B cell (primary cell): ENCODE data around the gene BANF2. TPM values are rescaled to one million over a fixed set of nuclear protein-coding genes. Genes with fewer than 3 reads are reported as not detected.

Experiments
- ATAC-seq: fragments of 200-7000 bp; cut with Tn5 transposase; one replicate; pipeline ENCODE4 v1.10.0; 2021; ENCODE audit warnings: low read depth, mild to moderate bottlenecking, moderate number of reproducible peaks, moderate library complexity
- CTCF ChIA-PET: fragments of 350-600 bp; sonication (Branson Sonifier 250); formaldehyde crosslinking; loops from one replicate; lab custom pipeline; 2021; ENCODE audit warnings: antibody characterized with exemption, inconsistent platforms; lab: Charles Lee
- POLR2A ChIA-PET: fragments of 350-600 bp; sonication (Branson Sonifier 250); formaldehyde crosslinking; loops from one replicate; lab custom pipeline; 2021; ENCODE audit warnings: antibody characterized with exemption; lab: Charles Lee
- DNase-seq: peaks from one replicate; pipeline ENCODE4 v3.0.0; 2013
- H2AFZ ChIP-seq: 2 replicates; pipeline ENCODE4 v1.6.1; 2012; ENCODE audit warnings: mild to moderate bottlenecking, low read depth, low read length; ENCODE audit not compliant: insufficient read depth, poor library complexity, severe bottlenecking
- H3K27ac ChIP-seq, 2 donors: 1 replicate in 1 of 2; 2 replicates in 1 of 2; pipeline ENCODE4 v1.5.1; 2012 to 2013; ENCODE audit warnings: low read length in 2 of 2, mild to moderate bottlenecking in 2 of 2, moderate library complexity in 1 of 2
- H3K27me3 ChIP-seq, 4 experiments: fragments of 200-600 bp in 1 of 4; sonication (generic) in 1 of 4; replicated peaks in 1 of 4; 1 replicate in 2 of 4; 2 replicates in 2 of 4; pipeline versions ENCODE4 v1.6.1 to v1.7.0; 2013 to 2016; ENCODE audit warnings: low read length in 3 of 4, mild to moderate bottlenecking in 2 of 4, mixed read lengths in 1 of 4, moderate library complexity in 1 of 4; ENCODE audit not compliant: insufficient read depth in 4 of 4, control insufficient read depth in 3 of 4; ENCODE audit errors: control extremely low read depth in 1 of 4
- H3K36me3 ChIP-seq, 2 experiments: replicated peaks in 1 of 2; 1 replicate in 1 of 2; 2 replicates in 1 of 2; pipeline versions ENCODE4 v1.6.1 to v1.7.1; 2013; ENCODE audit warnings: low read length in 1 of 2; ENCODE audit not compliant: insufficient read depth in 2 of 2, control insufficient read depth in 1 of 2; ENCODE audit errors: control extremely low read depth in 1 of 2, extremely low read depth in 1 of 2
- H3K4me1 ChIP-seq, 2 donors: fragments of 200-600 bp in 1 of 2; sonication (generic) in 1 of 2; 1 replicate in 1 of 2; 2 replicates in 1 of 2; pipeline versions ENCODE4 v1.5.1 to v1.6.1; 2013 to 2017; ENCODE audit warnings: low read length in 2 of 2; ENCODE audit not compliant: control insufficient read depth in 2 of 2, insufficient read depth in 2 of 2
- H3K4me2 ChIP-seq: replicated peaks from 2 replicates; pipeline ENCODE3; 2012; ENCODE audit warnings: mild to moderate bottlenecking, low read depth, low read length; ENCODE audit not compliant: poor library complexity, severe bottlenecking
- H3K4me3 ChIP-seq, 5 experiments: fragments of 200-600 bp in 1 of 5; sonication (generic) in 1 of 5; 1 replicate in 3 of 5; 2 replicates in 2 of 5; pipeline versions ENCODE4 v1.5.1 to v1.7.0; 2011 to 2016; ENCODE audit warnings: low read length in 4 of 5, mild to moderate bottlenecking in 4 of 5, low read depth in 2 of 5, control low read depth in 1 of 5, moderate library complexity in 1 of 5; ENCODE audit not compliant: insufficient read depth in 1 of 5; ENCODE audit errors: control extremely low read depth in 1 of 5, extremely low read depth in 1 of 5
- H3K79me2 ChIP-seq: fragments of 200-600 bp; sonication (generic); one replicate; pipeline ENCODE4 v1.6.0; 2016; ENCODE audit warnings: low read length; ENCODE audit not compliant: control insufficient read depth, insufficient read depth
- H3K9ac ChIP-seq: fragments of 200-600 bp; sonication (generic); 2 replicates; pipeline ENCODE4 v1.6.1; 2017; ENCODE audit warnings: mild to moderate bottlenecking, low read length, moderate library complexity
- H3K9me3 ChIP-seq, 3 donors: one replicate each; pipeline versions ENCODE4 v1.6.1 to v1.7.1; 2013; ENCODE audit warnings: low read length in 2 of 3; ENCODE audit not compliant: control insufficient read depth in 2 of 3, insufficient read depth in 1 of 3; ENCODE audit errors: control extremely low read depth in 1 of 3
- H4K20me1 ChIP-seq: 2 replicates; pipeline ENCODE4 v1.6.0; 2012; ENCODE audit warnings: mild to moderate bottlenecking, low read length; ENCODE audit not compliant: insufficient read depth, control insufficient read depth, poor library complexity, severe bottlenecking
- H3K27ac Mint-ChIP-seq: one replicate; pipeline ENCODE4 v1.8.0; 2021; ENCODE audit warnings: mixed read lengths
- H3K27me3 Mint-ChIP-seq: one replicate; pipeline ENCODE4 v1.8.0; 2021; ENCODE audit warnings: mixed read lengths
- H3K4me1 Mint-ChIP-seq: one replicate; pipeline ENCODE4 v1.8.0; 2021; ENCODE audit warnings: mixed read lengths
- H3K4me3 Mint-ChIP-seq: one replicate; pipeline ENCODE4 v1.8.0; 2021; ENCODE audit warnings: mixed read lengths
- H3K9me3 Mint-ChIP-seq: one replicate; pipeline ENCODE4 v1.8.0; 2022; ENCODE audit warnings: mixed read lengths; ENCODE audit not compliant: insufficient read depth
- CTCF ChIP-seq: fragments of 200-600 bp; IDR thresholded peaks from one replicate; pipeline ENCODE4 v1.8.0; 2022; ENCODE audit warnings: antibody characterized with exemption, mild to moderate bottlenecking
- EZH2 ChIP-seq: IDR thresholded peaks from 2 replicates; pipeline ENCODE4 v1.6.1; 2012; ENCODE audit warnings: borderline replicate concordance, low read depth, mild to moderate bottlenecking, moderate library complexity, low read length; ENCODE audit not compliant: insufficient read depth, poor library complexity, severe bottlenecking
- WGBS: methylation state at CpG from one replicate; pipeline ENCODE4 v1.1.5; 2013; ENCODE audit warnings: missing lambda C conversion rate; ENCODE audit not compliant: insufficient coverage; 5-methylcytosine and 5-hydroxymethylcytosine counted together
- intact Hi-C: fragments of 100-400 bp; cut with micrococcal nuclease; formaldehyde crosslinking; loops from one replicate; pipeline ENCODE4 v1.10.0; 2022
- polyA plus RNA-seq: library from polyadenylated mRNA; depleted of rRNA; stranded (reverse); fragments of >200 nt; gene quantifications from 2 replicates; pipeline ENCODE4 v1.2.3, GENCODE V29; 2012
- total RNA-seq, 2 donors: library from RNA; stranded (reverse); fragments of 120-200 nt in 1 of 2; gene quantifications; 1 replicate in 1 of 2; 2 replicates in 1 of 2; pipeline versions ENCODE4 v1.2.3 to v1.2.4, GENCODE V29; 2013 to 2022

Gene BANF2
- total and polyA plus RNA-seq, 2 donors (not counting 1 experiment from before 2014, with no cell fraction given), result not detected

GRCh38 chr20:17675519-17676377, 24.0 kb upstream of the BANF2 start:
- no peaks in the 10 kb centered on the region for H3K36me3 ChIP-seq
- Mint-ChIP-seq H3K27ac (no peak overlapping the region), H3K4me3 (no peak overlapping the region), H3K9me3 (no peaks in the 10 kb centered on the region), H3K4me1 (peaks cover 24% of the 10 kb centered on the region), H3K27me3 (no peaks in the 10 kb centered on the region)
- H3K4me2 ChIP-seq, result no peak overlapping the region
- no peak overlapping the region for H3K27ac ChIP-seq
- no peaks in the 10 kb centered on the region for H3K9me3 ChIP-seq
- H3K4me3 ChIP-seq, result no peak overlapping the region
- no peak for DNase-seq
- no peaks in the 10 kb centered on the region for H3K27me3 ChIP-seq
- TF ChIP-seq CTCF, result no peak
- H4K20me1 ChIP-seq, result peaks cover 19% of the 10 kb centered on the region
- 98% methylated on average over 11 of the region's 13 CpGs for WGBS
- no peak overlapping the region for H2AFZ ChIP-seq
- ATAC-seq, result no peak
- H3K79me2 ChIP-seq, result peaks cover 56% of the 10 kb centered on the region
- CTCF ChIA-PET, result interaction anchor here (0.9 to 1.9 kb wide), 2 partner anchors 263 to 320 kb away, joined by 3 to 10 read pairs; no protein-coding TSS in a partner anchor
- intact Hi-C loops, result no loop called here
- H3K4me1 ChIP-seq, result peaks cover 10 to 16% of the 10 kb centered on the region in 2 donors
- POLR2A ChIA-PET, result no interaction called here
- no peak overlapping the region for H3K9ac ChIP-seq

DNA sequence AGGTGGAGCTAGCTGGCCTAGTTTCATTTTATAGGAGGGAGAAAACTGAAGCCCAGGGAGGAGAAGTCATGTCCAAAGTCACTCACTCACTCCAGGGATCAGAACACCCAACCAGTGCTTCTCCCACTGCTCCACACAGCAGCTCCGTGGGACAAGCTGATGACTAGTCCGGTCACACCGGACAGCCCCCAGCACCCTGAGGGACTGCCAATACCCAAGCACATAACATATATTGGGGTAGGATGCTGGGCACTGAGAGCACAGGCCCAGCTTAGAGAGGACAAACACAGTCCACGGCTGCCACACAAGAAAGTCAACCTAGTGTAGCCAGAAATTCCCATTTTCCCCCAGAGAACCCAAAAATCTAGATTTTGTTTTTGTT, 23.4 kb upstream of the BANF2 start:
- peaks cover 19% of the 10 kb centered on the region for H4K20me1 ChIP-seq
- POLR2A ChIA-PET, result no interaction called here
- no peaks in the 10 kb centered on the region for H3K27me3 ChIP-seq
- H3K79me2 ChIP-seq, result peaks cover 52% of the 10 kb centered on the region
- no peak overlapping the region for H2AFZ ChIP-seq
- WGBS, result 100% methylated on average over 3 of the region's 4 CpGs
- H3K4me1 ChIP-seq, result peaks cover 11 to 15% of the 10 kb centered on the region in 2 donors
- no peak for ATAC-seq
- Mint-ChIP-seq H3K4me1 (peaks cover 18% of the 10 kb centered on the region), H3K27me3 (no peaks in the 10 kb centered on the region), H3K4me3 (no peak overlapping the region), H3K9me3 (no peaks in the 10 kb centered on the region), H3K27ac (no peak overlapping the region)
- CTCF ChIA-PET, result interaction anchor here (1.9 kb wide), 1 partner anchor 320 kb away, joined by 10 read pairs; no protein-coding TSS in a partner anchor
- no peaks in the 10 kb centered on the region for H3K9me3 ChIP-seq
- H3K9ac ChIP-seq, result no peak overlapping the region
- H3K4me3 ChIP-seq, result no peak overlapping the region
- TF ChIP-seq CTCF (no peak), EZH2 (no peak)
- DNase-seq, result no peak
- intact Hi-C loops, result no loop called here
- H3K4me2 ChIP-seq, result no peak overlapping the region
- H3K27ac ChIP-seq, result no peak overlapping the region
- no peaks in the 10 kb centered on the region for H3K36me3 ChIP-seq
